Measurements from ENCODE around the gene TACC2. TPM values are rescaled to one million over a fixed set of nuclear protein-coding genes. Genes with fewer than 3 reads are reported as not detected.
"Not testable (repeated sequence)": the region's sequence is repeated elsewhere in the genome, so short reads cannot be mapped to it uniquely, and the experiment has no call there.

The TACC2 gene
- total RNA-seq, 1 donor from 2014 or later: 11.2 TPM

DNA sequence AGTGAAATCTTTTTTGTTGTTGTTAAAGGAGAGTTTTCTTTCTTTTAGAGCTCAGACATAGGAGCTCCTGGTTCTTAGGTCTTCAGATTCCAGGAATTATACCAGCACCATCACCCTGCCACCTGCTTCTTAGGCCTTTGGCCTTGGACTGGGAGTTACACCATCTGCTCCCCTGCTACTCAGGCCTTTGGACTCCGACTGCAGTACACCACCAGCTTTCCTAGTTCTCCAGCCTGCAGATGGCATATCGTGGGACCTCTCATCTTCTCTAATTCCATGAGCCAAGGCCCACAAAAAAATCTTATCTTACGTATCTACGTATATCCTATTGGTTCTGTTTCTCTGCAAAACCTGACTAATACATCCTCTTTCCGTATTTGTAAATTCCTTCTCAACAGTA, 5.1 kb upstream of the TACC2 start:
- DNase-seq (ENCODE audit: low read depth): no peak

DNA sequence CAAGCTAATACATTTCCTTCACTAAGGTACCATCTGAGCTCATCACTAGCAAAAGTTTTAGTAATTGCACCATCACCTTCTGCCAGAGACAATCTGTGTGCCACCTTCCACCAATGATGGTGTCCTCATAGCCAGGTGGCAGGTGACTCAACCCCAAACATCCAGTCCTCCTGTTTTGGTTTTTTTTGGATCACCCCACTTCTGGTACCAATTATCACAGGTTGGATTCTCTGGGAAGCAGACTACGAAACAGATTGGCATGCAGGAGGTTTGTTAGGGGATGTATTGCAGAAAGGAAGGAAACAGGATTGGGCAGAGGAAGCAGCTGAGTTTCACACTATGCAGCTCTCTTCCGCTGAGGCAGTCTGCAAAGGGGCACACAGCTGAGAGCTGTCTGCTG, 4.5 kb upstream of the TACC2 start:
- DNase-seq (ENCODE audit: low read depth): no peak

DNA sequence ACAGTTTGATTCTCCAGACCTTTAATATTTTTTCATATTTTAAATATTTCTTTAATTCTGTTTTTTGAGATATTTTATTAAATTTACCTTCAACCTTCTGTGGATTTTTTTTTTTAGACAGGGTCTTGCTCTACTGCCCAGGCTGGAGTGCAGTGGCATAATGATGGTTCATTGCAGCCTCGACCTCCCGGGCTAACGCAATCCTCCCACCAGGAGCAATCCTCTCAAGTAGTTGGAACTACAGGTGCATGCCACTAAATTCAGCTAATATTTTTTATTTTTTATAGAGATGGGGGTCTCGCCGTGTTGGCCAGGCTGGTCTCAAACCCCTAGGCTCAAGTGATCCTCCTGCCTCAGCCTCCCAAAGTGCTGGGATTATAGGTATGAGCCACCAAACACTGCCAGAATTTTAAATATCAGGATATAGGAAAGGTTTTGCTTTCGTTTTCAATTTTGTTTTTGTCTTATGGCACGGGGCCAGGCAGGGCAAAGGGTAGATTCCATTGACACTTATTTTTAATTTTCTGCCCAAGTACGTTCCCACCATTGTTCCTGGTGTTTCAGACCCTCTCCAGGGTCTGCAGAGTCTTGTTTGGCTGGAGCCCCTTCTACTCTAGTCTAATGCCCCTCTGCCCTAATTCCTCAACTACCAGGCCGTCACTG, 1.2 kb downstream of the TACC2 start:
- DNase-seq (ENCODE audit: low read depth): no peak

DNA sequence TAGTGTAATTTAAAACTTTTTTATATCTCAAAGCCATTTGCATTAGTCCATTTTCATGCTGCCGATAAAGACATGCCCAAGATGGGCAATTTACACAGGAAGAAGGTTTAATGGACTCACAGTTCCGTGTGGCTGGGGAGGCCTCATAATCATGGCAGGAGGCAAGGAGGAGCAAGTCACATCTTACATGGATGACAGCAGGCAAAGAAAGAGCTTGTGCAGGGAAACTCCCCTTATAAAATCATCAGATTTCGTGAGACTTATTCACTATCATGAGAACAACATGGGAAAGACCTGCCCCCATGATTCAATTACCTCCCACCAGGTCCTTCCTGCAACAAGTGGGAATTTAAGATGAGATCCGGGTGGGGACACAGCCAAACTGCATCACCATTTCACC, 2.8 kb downstream of the TACC2 start:
- not testable (repeated sequence) for DNase-seq (ENCODE audit: low read depth)

DNA sequence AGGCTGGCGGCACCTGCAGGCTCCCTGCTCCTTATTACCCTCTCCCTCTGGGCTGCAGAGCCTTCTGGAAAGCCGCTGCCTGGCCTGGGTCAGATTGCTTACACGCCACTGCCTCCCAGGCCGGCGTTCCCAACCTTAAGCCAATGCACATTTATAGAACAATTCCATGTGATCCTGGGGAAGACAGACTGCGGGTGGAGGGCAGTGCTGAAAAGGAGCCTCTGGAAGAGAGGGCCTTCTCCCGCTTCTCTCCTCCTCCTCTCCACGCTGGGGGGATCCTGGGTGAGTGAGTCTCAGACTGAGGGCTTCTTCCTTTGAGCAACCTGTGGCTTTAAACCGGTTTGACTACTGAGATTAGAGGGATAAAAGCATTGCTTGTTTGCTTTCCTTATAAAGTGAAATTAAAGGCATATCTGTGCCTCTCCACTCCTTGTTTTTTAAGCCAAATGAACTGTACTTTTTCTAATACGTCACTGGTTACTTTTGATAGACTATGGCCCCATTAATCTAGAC, 5.5 kb downstream of the TACC2 start:
- no peak for DNase-seq (ENCODE audit: low read depth)

DNA sequence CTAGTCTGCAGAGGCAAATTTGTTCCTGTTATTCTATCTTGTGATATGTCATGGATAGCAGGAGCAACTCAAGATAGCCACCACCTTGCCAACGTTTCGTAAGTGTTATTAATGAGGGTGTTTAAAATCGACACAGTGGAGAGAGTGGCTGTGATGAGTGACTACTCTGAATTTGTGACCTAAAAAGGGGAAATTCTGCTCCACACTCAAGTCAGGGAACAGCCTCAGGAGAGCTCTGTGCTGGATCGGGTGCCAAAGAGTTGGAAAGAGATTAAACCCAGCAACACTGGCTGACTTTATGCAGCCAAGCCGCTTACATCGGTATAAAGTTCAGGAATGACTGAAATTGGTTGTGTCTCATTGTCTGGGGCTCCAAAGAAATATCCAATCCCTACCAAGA, 9.5 kb downstream of the TACC2 start:
- DNase-seq (ENCODE audit: low read depth): no peak

DNA sequence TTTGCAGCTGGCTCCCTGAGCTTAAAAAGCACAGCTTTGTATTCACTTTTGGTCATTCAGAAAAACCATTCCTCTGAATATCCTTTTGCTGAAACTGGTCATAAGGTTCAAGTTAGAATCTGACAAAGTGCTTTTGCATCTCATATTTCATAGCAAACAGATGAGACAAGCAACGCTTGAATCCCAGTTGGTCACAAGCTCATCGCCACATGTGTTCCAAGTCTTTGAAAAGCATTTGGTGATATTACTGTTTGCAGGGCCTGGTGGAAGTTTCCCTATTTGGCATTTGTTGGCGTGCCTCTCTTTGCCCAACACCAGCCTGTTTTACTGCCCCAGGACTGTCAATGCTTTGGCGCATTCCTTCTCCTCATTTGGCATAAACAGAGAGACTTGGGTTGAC, 10.3 kb downstream of the TACC2 start:
- no peak for DNase-seq (ENCODE audit: low read depth)

DNA sequence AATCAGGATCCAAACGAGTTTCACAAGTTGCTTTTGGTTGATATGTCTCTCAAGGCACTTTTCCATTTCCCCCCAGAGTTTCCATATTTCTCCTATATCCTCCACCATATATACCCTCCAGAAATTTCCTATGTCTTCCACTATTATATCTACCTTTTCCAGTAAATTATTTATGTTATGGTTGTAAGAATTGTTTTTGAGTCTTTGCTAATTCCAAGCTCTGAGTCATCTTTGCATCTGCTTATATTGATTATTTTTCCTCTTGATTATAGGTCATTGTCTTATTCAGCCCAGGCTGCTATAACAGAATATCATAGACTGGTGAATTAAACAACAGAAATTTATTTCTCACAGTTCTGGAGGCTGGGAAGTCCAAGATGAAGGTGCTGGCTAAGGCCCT, 12.7 kb downstream of the TACC2 start:
- no peak for DNase-seq (ENCODE audit: low read depth)

DNA sequence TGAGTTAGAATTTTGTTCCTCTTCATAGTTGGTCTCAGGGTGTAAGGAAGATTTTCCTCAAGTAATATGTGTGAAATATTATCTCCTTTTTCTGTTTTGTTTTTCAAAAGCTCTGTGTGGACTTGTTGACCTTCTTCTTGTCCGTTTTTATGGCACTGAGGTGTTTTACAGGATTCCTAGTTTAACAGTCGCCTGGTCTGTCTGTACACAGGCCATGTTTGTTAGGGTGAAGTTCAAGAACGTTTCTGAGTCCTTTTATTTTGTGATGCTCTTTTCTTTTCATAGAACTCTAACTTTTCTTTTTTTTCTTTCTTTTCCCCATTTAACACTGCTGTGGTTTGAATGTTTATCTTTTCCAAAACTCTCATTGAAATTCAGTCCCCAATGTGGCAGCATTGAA, 18.5 kb downstream of the TACC2 start:
- DNase-seq (ENCODE audit: low read depth): no peak

DNA sequence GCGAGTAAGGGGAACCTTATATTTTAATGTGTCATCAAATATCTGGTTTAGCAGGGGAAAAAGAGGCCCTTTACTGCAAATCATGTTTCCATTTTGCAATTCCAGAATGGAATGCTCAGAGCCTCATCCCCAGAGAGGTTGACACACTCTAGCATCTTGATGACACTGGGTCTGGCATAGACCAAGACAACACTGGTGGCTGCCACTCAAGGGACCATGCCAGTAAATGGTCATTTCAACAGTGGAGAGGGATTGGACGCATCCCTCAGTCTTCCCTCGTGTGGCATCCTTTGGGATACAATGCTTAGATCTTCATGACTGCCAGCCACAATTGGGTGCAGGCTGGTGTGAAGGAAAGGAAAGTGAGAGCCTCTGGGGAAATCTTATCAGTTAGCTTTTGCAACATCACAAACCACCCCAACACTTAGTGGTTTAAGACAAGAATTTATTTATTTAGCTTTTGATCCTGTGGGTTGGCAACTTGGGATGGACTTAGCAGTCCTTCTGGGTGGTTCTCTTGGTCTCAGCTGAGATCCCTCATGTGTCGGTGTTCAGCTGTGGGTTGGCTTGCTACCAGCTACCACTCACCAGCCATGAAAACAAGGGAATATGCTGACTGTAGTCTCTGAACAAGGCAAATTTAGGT, 21.6 kb downstream of the TACC2 start:
- DNase-seq (ENCODE audit: low read depth): no peak

DNA sequence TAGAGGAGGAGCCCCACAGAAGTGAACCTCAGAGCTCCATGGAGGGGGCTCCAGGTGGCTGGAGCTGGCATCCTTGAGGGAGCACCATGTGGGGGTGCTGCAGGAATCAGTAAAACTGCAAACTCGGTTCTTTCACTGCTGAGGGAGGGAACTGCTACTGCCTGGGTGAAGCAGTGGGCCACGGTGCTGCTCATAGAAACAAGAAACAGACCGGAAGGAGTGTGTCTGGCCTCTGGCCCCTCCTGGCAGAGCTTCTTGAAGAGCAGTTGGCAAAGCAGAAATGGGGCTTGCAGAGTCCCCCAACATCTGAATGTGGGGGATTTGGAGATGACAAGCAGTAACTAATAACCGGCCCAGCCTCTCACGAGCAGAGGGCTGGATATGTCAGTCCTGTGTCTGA, 23.8 kb downstream of the TACC2 start:
- DNase-seq (ENCODE audit: low read depth): no peak

DNA sequence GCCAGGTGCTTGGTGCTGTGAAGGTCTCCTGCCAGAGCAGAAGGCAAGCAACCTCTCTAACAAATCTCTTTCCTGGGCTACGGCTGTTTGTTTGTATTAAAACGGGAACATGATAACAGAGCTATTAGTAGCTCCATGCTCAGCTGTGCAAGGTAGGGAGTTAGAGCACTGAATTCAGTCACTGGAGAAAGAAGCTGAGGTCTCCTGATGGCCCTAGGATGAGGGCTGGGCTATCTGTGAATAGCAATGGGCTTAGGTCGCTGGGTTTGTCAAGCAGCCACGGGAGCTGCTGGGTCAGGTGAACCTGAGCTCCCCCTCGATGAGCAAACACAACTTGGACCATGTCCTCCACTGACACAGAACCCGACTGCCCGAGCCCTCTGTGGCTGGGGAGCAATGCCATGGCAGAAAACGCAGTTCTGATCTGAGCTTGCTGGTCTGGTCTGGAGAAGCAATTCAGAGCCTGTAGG, 24.4 kb downstream of the TACC2 start:
- DNase-seq (ENCODE audit: low read depth): no peak

DNA sequence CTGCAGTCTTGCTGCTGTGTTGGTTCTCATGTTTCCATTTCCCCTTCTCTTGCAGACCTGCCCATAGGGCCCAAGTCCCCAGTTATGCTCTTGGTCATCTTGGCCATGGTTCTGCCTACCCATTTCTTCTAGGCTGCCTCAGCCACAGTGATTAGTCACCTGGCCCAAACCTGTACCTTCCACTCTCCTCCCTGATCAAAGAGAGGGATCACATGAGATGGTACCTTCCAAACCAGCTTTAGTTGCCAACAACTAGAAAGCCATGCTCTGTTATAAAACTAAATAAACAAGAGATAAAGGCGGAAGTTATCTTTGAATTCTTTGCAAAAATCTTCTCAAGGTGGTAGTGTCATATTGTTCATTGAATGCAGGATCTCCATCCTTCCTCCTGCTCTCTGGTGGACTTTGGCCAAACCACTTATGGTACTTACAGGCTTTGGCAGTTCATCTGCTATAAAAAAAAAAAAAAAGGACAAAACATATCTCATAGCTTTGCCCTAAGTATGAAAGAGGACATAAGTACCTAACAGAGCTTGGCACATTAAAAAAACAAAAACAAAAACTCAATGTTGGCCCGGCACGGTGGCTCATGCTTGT, 25.8 kb downstream of the TACC2 start:
- no peak for DNase-seq (ENCODE audit: low read depth)

DNA sequence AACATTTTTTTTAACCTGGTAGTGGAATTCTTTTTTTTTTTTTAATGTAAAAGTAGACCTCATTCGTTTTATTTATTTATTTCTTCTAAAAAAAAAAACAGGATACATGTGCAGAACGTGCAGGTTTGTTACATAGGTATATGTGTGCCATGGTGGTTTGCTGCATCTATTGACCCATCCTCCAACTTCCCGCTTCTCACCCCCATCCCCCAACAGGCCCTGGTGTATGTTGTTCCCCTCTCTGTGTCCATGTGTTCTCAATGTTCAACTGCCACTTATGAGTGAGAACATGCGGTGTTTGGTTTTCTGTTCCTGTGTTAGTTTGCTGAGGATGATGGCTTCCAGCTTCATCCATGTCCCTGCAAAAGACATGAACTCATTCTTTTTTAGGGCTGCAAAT, 29.0 kb downstream of the TACC2 start:
- not testable (repeated sequence) for DNase-seq (ENCODE audit: low read depth)

DNA sequence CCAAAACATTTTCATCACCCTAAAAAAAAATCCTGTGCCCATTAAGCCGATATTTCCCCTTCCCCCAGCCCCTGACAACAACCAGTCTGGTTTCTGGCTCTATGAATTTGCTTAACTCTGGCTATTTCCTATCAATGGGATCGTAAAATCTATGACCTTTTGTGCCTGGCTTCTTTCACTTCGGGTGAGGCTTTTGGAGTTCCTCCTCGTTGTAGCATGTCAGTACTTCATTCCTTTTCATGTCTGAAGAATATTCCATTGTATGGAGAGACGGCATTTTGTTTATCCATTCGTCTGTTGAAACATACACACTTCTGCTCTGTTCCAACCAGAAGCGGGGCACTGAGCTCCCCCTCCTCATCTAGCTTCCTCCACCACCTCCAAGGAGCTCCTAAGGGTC, 29.5 kb downstream of the TACC2 start:
- DNase-seq (ENCODE audit: low read depth): no peak

DNA sequence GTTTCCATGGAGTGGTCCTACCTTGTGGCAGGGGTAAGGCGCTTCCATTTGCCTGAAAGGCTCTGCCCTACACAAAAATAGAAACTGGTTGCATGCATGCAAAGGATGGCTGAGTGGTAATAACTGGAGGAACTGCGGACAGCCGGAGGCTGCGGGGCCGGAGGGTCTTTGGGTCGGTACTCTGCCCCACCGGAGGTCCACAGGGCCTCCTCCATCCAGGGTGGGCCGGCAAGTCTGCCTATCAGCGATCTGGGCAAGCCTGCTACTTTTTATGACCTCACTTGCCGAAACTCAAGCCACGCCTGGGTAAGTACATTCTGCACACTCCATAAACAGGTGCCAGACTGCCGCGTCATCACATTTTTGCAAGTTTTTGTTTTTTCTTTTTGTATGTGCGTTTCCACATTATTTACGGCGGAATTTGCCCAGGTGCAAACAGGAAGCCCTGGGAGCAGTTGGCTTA, 30.0 kb downstream of the TACC2 start:
- DNase-seq (ENCODE audit: low read depth): peak; percentile 60

DNA sequence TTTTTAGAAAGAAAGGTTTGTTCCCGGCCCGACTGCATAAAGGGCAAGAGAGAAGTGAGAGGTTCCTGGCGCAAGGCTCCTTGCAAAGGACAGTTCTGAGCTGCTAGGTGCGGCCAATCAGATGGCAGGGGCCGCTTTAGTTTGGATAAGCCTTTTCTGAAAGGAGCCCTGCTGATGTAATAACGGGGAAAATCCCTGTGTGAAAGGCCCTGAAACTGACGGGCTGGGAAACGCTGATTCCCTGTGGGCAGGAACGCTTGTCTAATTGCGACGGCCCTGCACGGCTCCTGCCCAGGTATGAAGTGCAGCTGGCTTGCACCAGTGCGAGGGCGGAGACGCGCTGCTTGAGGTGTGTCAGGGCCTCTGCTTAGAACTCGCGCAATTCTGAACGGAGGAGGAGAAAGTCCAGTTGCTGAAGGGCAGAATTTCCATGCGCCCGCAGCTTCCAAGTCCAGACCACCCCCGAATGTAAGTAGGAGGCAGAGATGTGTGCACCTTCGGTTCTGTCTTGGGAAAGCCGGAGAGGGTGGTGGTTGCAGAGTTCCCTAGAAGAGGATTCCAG, 30.5 kb downstream of the TACC2 start:
- peak; percentile 78 for DNase-seq (ENCODE audit: low read depth)

DNA sequence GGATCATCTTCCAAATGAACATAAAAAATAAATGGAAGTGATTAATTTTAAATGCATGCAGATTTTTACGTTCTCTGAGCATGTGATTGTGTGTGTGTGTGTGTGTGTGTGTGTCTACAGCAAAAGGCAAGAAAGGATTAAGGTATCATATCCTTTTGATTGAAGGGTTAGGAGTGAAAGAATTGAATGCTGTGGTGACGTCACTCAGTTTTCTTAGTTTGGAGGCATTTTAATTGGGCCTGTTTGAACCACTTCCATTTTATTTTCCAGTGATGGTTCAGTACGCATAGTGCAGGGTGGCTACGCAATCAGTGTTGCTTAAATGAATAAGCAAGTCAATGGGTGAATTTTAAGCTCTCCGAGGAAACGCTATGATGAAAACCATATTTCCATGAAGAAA, 31.3 kb downstream of the TACC2 start:
- no peak for DNase-seq (ENCODE audit: low read depth)

DNA sequence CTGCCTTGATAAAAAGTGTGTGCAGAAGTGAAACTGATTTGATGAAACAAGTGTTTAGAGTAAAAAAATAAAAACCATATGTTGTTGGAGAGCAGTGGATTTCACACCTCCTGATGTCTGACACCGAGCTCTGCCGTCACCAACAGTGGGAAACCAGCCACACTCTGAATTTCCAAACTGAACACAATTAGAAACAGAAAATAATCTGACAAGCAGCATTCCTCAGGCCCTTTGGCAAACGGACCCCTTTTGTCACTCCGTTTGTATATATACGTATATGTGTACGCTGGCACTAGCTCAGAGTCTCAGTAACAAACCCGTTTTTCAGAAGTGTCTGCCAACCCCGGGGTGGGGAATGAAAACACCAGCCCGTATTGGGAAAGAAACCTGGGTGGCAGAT, 32.4 kb downstream of the TACC2 start:
- DNase-seq (ENCODE audit: low read depth): no peak

DNA sequence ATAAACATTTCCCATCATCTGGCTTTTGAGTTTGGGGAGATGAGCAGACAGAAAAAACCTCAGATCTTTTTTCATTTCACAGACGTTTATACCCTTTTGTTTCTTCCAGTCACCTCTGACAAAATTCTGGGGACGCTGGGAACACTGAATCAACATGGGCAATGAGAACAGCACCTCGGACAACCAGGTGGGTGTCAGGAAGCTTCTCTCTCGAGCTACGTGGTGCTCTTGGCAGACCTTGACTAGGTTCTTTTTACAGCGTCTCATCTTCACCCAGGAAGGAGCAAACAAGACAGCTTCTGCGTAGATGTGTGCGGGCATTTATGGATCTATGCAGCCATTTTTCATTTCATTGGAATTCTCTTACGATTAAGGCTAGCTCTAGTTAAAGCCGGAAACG, 32.9 kb downstream of the TACC2 start:
- no peak for DNase-seq (ENCODE audit: low read depth)

DNA sequence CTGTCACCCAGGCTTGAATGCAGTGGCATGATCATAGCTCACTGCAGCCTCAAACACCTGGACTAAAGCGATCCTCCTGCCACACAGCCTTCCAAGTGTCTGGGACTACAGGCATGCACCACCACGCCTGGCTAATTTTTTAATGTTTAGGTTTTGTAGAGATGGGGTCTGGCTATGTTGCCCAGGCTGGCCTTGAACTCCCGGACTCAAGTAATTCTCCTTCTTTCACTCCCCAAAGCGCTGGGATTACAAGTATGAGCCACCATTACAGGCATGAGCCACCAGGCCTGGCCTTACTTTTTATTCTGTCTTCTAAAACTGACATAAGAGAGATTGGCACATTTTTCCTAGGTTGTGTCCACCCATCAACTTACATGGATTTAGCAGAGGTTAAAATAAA, 33.3 kb downstream of the TACC2 start:
- DNase-seq (ENCODE audit: low read depth): no peak

DNA sequence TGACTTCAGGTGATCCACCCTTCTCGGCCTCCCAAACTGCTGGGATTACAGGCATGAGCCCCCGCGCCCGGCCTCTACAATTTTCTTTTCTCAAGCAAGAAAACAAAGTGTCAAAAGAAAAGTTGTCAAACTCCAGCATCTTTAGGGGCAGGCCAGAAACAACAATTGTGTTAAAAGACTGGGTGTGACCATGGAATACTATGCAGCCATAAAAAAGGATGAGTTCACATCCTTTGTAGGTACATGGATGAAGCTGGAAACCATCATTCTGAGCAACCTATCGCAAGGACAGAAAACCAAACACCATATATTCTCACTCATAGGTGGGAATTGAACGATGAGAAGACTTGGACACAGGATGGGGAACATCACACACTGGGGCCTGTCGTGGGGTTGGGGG, 34.3 kb downstream of the TACC2 start:
- DNase-seq (ENCODE audit: low read depth): not testable (repeated sequence)
